ENCODE measurements around the gene RBBP5. TPM values are rescaled to one million over a fixed set of nuclear protein-coding genes. Genes with fewer than 3 reads are reported as not detected.

The RBBP5 gene
- total RNA-seq, 1 donor from 2014 or later = 20.2 TPM

GRCh38 chr1:205074084-205074483 lies 47.7 kb downstream of the RBBP5 start:
- DNase-seq = no peak

GRCh38 chr1:205073511-205073910 lies 48.3 kb downstream of the RBBP5 start:
- DNase-seq = peak; percentile 3

- no peak for DNase-seq
Measured at GRCh38 chr1:205072881-205073280, 48.9 kb downstream of the RBBP5 start.

- no peak for DNase-seq
Measured at GRCh38 chr1:205072286-205072685, 49.5 kb downstream of the RBBP5 start.

- DNase-seq = no peak
Measured at GRCh38 chr1:205071801-205072200, 50.0 kb downstream of the RBBP5 start.

- DNase-seq = no peak
Measured at GRCh38 chr1:205071028-205071409, 50.8 kb downstream of the RBBP5 start.

- DNase-seq = no peak
Measured at GRCh38 chr1:205069371-205070125, 52.2 kb downstream of the RBBP5 start.

- DNase-seq = no peak
Measured at GRCh38 chr1:205068457-205069040, 53.2 kb downstream of the RBBP5 start.

- no peak for DNase-seq
Measured at GRCh38 chr1:205068001-205068400, 53.8 kb downstream of the RBBP5 start.

GRCh38 chr1:205067031-205067430 lies 54.7 kb downstream of the RBBP5 start:
- DNase-seq = no peak

- no peak for DNase-seq
Measured at GRCh38 chr1:205066141-205066818, 55.5 kb downstream of the RBBP5 start.

GRCh38 chr1:205065666-205066065 lies 56.1 kb downstream of the RBBP5 start:
- no peak for DNase-seq

GRCh38 chr1:205064741-205065316 lies 56.9 kb downstream of the RBBP5 start:
- no peak for DNase-seq

GRCh38 chr1:205064301-205064700 lies 57.5 kb downstream of the RBBP5 start:
- DNase-seq = no peak

GRCh38 chr1:205062895-205063294 lies 58.9 kb downstream of the RBBP5 start:
- no peak for DNase-seq

GRCh38 chr1:205062319-205062718 lies 59.5 kb downstream of the RBBP5 start:
- no peak for DNase-seq

GRCh38 chr1:205061665-205062069 lies 60.1 kb downstream of the RBBP5 start:
- DNase-seq = peak; percentile 92

- DNase-seq = no peak
Measured at GRCh38 chr1:205061227-205061626, 60.6 kb downstream of the RBBP5 start.

GRCh38 chr1:205060746-205061145 lies 61.0 kb downstream of the RBBP5 start:
- DNase-seq = no peak

- DNase-seq = no peak
Measured at GRCh38 chr1:205059660-205060059, 62.1 kb downstream of the RBBP5 start.

GRCh38 chr1:205058853-205059252 lies 62.9 kb downstream of the RBBP5 start:
- no peak for DNase-seq

- DNase-seq = no peak
Measured at GRCh38 chr1:205057808-205058575, 63.8 kb downstream of the RBBP5 start.
